Mesenchymal stem cell (in vitro differentiated cells and primary cell): ENCODE measurements around the gene TMEM89.

Experiments used
- DNase-seq: peaks from one replicate; pipeline ENCODE4 v3.0.0-alpha.2; 2013
- H2AFZ ChIP-seq: one replicate; pipeline ENCODE4 v1.6.1; 2013; ENCODE audit warnings: low read depth, mild to moderate bottlenecking, control low read depth, inconsistent platforms, low read length, moderate library complexity
- H2AK5ac ChIP-seq: 2 replicates; pipeline ENCODE4 v1.6.1; 2013; ENCODE audit warnings: low read length, moderate library complexity, mild to moderate bottlenecking, inconsistent platforms; ENCODE audit not compliant: severe bottlenecking
- H2BK120ac ChIP-seq: one replicate; pipeline ENCODE4 v1.6.1; 2013; ENCODE audit warnings: low read depth, mild to moderate bottlenecking, inconsistent platforms, low read length, moderate library complexity
- H2BK12ac ChIP-seq, 2 experiments: one replicate each; pipeline ENCODE4 v1.6.1; 2013; ENCODE audit warnings: inconsistent platforms in 2 of 2, low read length in 2 of 2, mild to moderate bottlenecking in 2 of 2, moderate library complexity in 2 of 2, control low read depth in 1 of 2
- H2BK15ac ChIP-seq: one replicate; pipeline ENCODE4 v1.6.1; 2013; ENCODE audit warnings: mild to moderate bottlenecking, low read depth, inconsistent platforms; ENCODE audit not compliant: poor library complexity, severe bottlenecking
- H2BK5ac ChIP-seq: 2 replicates; pipeline ENCODE4 v1.6.1; 2013; ENCODE audit warnings: low read depth, mild to moderate bottlenecking, low read length, control low read depth, inconsistent platforms; ENCODE audit not compliant: poor library complexity, severe bottlenecking
- H3K14ac ChIP-seq, 2 experiments: one replicate each; pipeline ENCODE4 v1.6.1; 2013; ENCODE audit warnings: inconsistent platforms in 2 of 2, low read length in 2 of 2, control low read depth in 1 of 2, mild to moderate bottlenecking in 1 of 2, moderate library complexity in 1 of 2
- H3K18ac ChIP-seq, 2 experiments: one replicate each; pipeline ENCODE4 v1.6.1; 2013; ENCODE audit warnings: inconsistent platforms in 2 of 2, low read length in 2 of 2, control low read depth in 1 of 2, low read depth in 1 of 2, mild to moderate bottlenecking in 1 of 2
- H3K23ac ChIP-seq, 2 experiments: one replicate each; pipeline ENCODE4 v1.6.1; 2013; ENCODE audit warnings: inconsistent platforms in 2 of 2, low read length in 2 of 2, mild to moderate bottlenecking in 2 of 2, moderate library complexity in 2 of 2, control low read depth in 1 of 2
- H3K27ac ChIP-seq: 2 replicates; pipeline ENCODE4 v1.5.1; 2013; ENCODE audit warnings: mild to moderate bottlenecking, moderate library complexity, low read length, control low read depth, inconsistent platforms; ENCODE audit not compliant: poor library complexity, severe bottlenecking
- H3K27me3 ChIP-seq, 2 experiments: 2 replicates each; pipeline versions ENCODE4 v1.6.1 to v1.7.0; 2013; ENCODE audit warnings: low read length in 2 of 2, mild to moderate bottlenecking in 2 of 2, moderate library complexity in 2 of 2, control low read depth in 1 of 2, inconsistent platforms in 1 of 2; ENCODE audit not compliant: control insufficient read depth in 1 of 2, insufficient read depth in 1 of 2
- H3K36me3 ChIP-seq, 2 experiments: 2 replicates each; pipeline versions ENCODE4 v1.6.1 to v1.7.0; 2013; ENCODE audit warnings: low read length in 2 of 2, control low read depth in 1 of 2, inconsistent platforms in 1 of 2, low read depth in 1 of 2, mild to moderate bottlenecking in 1 of 2; ENCODE audit not compliant: insufficient read depth in 2 of 2, control insufficient read depth in 1 of 2
- H3K4ac ChIP-seq, 2 experiments: one replicate each; pipeline ENCODE4 v1.6.1; 2013; ENCODE audit warnings: inconsistent platforms in 2 of 2, low read length in 2 of 2, mild to moderate bottlenecking in 2 of 2, moderate library complexity in 2 of 2, control low read depth in 1 of 2, low read depth in 1 of 2
- H3K4me1 ChIP-seq: 2 replicates; pipeline ENCODE4 v1.6.1; 2013; ENCODE audit warnings: low read depth, low read length, control low read depth; ENCODE audit not compliant: control insufficient read depth, insufficient read depth
- H3K4me2 ChIP-seq: 2 replicates; pipeline ENCODE4 v1.6.1; 2013; ENCODE audit warnings: low read length, mild to moderate bottlenecking, inconsistent platforms; ENCODE audit not compliant: poor library complexity, severe bottlenecking
- H3K4me3 ChIP-seq, 2 experiments: 2 replicates each; pipeline versions ENCODE4 v1.5.1 to v1.7.0; 2013; ENCODE audit warnings: low read length in 2 of 2, mild to moderate bottlenecking in 2 of 2, control low read depth in 1 of 2, low read depth in 1 of 2; ENCODE audit not compliant: insufficient read depth in 1 of 2
- H3K79me1 ChIP-seq: replicated peaks from 2 replicates; pipeline ENCODE4 v1.6.1; 2013; ENCODE audit warnings: mild to moderate bottlenecking, control low read depth, low read length, inconsistent platforms; ENCODE audit not compliant: poor library complexity, severe bottlenecking
- H3K9ac ChIP-seq: 2 replicates; pipeline ENCODE4 v1.7.0; 2013; ENCODE audit warnings: mild to moderate bottlenecking, low read length, moderate library complexity
- H3K9me3 ChIP-seq: 2 replicates; pipeline ENCODE4 v1.7.0; 2013; ENCODE audit warnings: mild to moderate bottlenecking, low read length; ENCODE audit not compliant: control insufficient read depth
- H4K8ac ChIP-seq: one replicate; pipeline ENCODE4 v1.6.1; 2013; ENCODE audit warnings: inconsistent platforms, mild to moderate bottlenecking, low read length, moderate library complexity
- H4K91ac ChIP-seq: one replicate; pipeline ENCODE4 v1.6.1; 2013; ENCODE audit warnings: mild to moderate bottlenecking, low read length, inconsistent platforms
- WGBS: methylation state at CpG from one replicate; pipeline ENCODE4 v1.1.7; 2013; ENCODE audit warnings: mixed read lengths; 5-methylcytosine and 5-hydroxymethylcytosine counted together

TMEM89 gene

GRCh38 chr3:48592519-48593087 lies 29.0 kb downstream of the TMEM89 start:
- Histone ChIP-seq H2BK5ac (no peak overlapping the region), H2BK15ac (no peak overlapping the region), H3K9me3 (no peaks in the 10 kb centered on the region), H3K27me3 (no peaks in the 10 kb centered on the region), H2BK120ac (no peak overlapping the region), H3K4ac (no peak overlapping the region), H4K8ac (no peak overlapping the region), H3K23ac (no peak overlapping the region), H4K91ac (no peak overlapping the region), H3K14ac (no peak overlapping the region), H3K4me2 (peak overlapping the region; percentile 81), H2AFZ (no peak overlapping the region), H3K18ac (no peak overlapping the region), H3K4me3 (no peak overlapping the region), H3K36me3 (peaks cover 3 to 71% of the 10 kb centered on the region in 2 experiments), H3K9ac (no peak overlapping the region), H3K4me1 (peaks cover 86% of the 10 kb centered on the region), H2BK12ac (no peak overlapping the region), H3K79me1 (peaks cover 12% of the 10 kb centered on the region), H3K27ac (no peak overlapping the region), H2AK5ac (no peak overlapping the region)
- 90% methylated on average over 21 of the region's 21 CpGs for WGBS
- peak; percentile 31 for DNase-seq

DNA sequence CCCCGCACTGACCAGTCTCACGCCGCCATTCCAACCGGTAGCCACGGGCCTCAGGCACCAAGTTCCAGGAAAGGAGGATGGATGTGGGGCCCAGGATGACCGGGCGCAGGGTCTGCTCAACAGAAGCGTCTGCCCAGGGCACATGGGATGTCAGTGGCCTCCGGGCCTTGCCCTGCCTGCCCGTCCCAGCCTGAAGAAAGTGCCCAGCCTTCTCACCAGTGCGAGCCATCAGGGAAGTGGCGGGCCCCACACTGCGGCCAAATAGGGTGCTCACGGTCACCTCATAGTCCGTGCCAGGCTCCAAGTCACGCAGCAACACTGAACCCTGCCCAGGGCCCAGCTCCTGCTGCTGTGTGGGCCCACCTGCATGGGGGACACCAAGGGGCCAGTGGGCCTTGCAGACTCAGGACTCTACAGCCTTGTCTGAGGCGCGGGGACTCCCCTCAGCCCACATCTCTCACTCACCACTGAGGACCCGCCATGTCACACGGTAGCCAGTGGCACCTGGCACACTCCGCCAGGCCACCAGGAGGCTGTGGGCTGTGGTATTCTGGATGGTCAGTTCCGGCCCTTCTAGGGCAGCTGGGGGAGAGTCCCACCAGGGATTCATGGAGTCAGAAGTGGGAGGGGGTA lies 29.6 kb downstream of the TMEM89 start:
- Histone ChIP-seq H4K8ac (no peak overlapping the region), H3K23ac (no peak overlapping the region), H2AK5ac (no peak overlapping the region), H3K4me1 (peaks cover 83% of the 10 kb centered on the region), H4K91ac (no peak overlapping the region), H2BK120ac (no peak overlapping the region), H3K14ac (no peak overlapping the region), H3K36me3 (peaks cover 0 to 71% of the 10 kb centered on the region in 2 experiments), H3K27me3 (no peaks in the 10 kb centered on the region), H3K27ac (no peak overlapping the region), H2BK15ac (no peak overlapping the region), H3K4me3 (no peak overlapping the region), H3K18ac (no peak overlapping the region), H3K4me2 (no peak overlapping the region), H3K4ac (no peak overlapping the region), H3K79me1 (peaks cover 16% of the 10 kb centered on the region), H2BK5ac (no peak overlapping the region), H3K9ac (no peak overlapping the region), H2AFZ (no peak overlapping the region), H2BK12ac (no peak overlapping the region), H3K9me3 (no peaks in the 10 kb centered on the region)
- 95% methylated on average over 20 of the region's 22 CpGs for WGBS
- no peak for DNase-seq

DNA sequence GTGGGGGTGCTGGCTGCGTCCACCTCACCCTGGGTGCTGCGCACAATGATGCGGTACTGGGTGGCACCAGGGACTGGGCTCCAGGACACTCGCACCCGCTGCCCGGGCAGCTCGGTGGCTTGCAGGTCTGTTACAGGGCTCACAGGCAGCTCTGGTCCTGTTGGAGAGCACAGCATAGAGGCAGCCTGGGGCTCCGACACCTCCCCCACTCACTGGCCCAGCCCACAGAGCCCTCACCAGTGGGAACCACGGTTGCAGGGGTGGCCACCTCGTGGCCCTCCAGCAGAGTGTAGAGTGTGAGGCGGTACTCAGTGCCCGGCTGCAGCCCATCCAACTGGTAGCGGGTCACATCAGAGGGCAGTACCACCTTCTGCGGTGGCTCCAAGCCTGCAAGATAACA lies 30.1 kb downstream of the TMEM89 start:
- H4K91ac ChIP-seq: no peak overlapping the region
- H3K9ac ChIP-seq: no peak overlapping the region
- H2AFZ ChIP-seq: no peak overlapping the region
- no peaks in the 10 kb centered on the region for H3K27me3 ChIP-seq
- H2BK12ac ChIP-seq: no peak overlapping the region
- H2BK120ac ChIP-seq: no peak overlapping the region
- no peak overlapping the region for H3K4me2 ChIP-seq
- H3K14ac ChIP-seq: no peak overlapping the region
- H4K8ac ChIP-seq: no peak overlapping the region
- no peaks in the 10 kb centered on the region for H3K9me3 ChIP-seq
- peaks cover 80% of the 10 kb centered on the region for H3K4me1 ChIP-seq
- H3K4me3 ChIP-seq: no peak overlapping the region
- H3K36me3 ChIP-seq: peaks cover 2 to 71% of the 10 kb centered on the region in 2 experiments
- WGBS: 95% methylated on average over 14 of the region's 14 CpGs
- H3K18ac ChIP-seq: no peak overlapping the region
- H3K23ac ChIP-seq: no peak overlapping the region
- no peak overlapping the region for H3K27ac ChIP-seq
- DNase-seq: no peak
- H2BK5ac ChIP-seq: no peak overlapping the region
- no peak overlapping the region for H2AK5ac ChIP-seq
- no peak overlapping the region for H3K4ac ChIP-seq
- H3K79me1 ChIP-seq: peaks cover 22% of the 10 kb centered on the region
- no peak overlapping the region for H2BK15ac ChIP-seq

DNA sequence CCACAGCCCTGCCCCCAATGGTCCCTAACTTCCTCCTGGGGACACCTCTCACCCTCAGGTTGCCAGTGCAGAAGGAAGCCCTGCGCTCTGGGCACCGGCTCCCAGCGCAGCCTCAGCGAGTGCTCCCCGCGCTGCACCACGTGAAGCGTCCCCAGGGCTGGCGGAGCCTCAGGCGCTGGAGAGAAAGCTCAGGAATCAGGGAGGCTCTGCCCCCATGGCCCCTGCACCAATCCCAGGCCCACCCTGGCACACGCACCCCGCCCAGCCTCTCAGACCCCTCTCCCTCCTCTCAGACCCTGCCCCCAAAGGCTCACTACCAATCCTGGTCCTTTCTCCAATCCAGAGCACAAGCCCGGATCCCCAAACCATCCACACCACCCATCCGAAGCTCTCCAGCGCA lies 33.3 kb downstream of the TMEM89 start:
- H3K14ac ChIP-seq: no peak overlapping the region
- no peaks in the 10 kb centered on the region for H3K27me3 ChIP-seq
- no peak overlapping the region for H3K4ac ChIP-seq
- H3K9me3 ChIP-seq: no peaks in the 10 kb centered on the region
- H3K9ac ChIP-seq: no peak overlapping the region
- H4K91ac ChIP-seq: no peak overlapping the region
- no peak overlapping the region for H3K27ac ChIP-seq
- no peak overlapping the region for H2BK5ac ChIP-seq
- H3K23ac ChIP-seq: no peak overlapping the region
- no peak overlapping the region for H3K4me3 ChIP-seq
- H3K36me3 ChIP-seq: peaks cover 11 to 100% of the 10 kb centered on the region in 2 experiments
- H3K4me1 ChIP-seq: peaks cover 52% of the 10 kb centered on the region
- no peak overlapping the region for H2BK12ac ChIP-seq
- H4K8ac ChIP-seq: no peak overlapping the region
- 95% methylated on average over 15 of the region's 15 CpGs for WGBS
- H3K18ac ChIP-seq: no peak overlapping the region
- H2BK15ac ChIP-seq: no peak overlapping the region
- peaks cover 46% of the 10 kb centered on the region for H3K79me1 ChIP-seq
- no peak for DNase-seq
- no peak overlapping the region for H2BK120ac ChIP-seq
- no peak overlapping the region for H3K4me2 ChIP-seq
- H2AK5ac ChIP-seq: no peak overlapping the region
- no peak overlapping the region for H2AFZ ChIP-seq
